ENCODE measurements around the gene MALRD1.

- TF ChIP-seq, protein P1, sequence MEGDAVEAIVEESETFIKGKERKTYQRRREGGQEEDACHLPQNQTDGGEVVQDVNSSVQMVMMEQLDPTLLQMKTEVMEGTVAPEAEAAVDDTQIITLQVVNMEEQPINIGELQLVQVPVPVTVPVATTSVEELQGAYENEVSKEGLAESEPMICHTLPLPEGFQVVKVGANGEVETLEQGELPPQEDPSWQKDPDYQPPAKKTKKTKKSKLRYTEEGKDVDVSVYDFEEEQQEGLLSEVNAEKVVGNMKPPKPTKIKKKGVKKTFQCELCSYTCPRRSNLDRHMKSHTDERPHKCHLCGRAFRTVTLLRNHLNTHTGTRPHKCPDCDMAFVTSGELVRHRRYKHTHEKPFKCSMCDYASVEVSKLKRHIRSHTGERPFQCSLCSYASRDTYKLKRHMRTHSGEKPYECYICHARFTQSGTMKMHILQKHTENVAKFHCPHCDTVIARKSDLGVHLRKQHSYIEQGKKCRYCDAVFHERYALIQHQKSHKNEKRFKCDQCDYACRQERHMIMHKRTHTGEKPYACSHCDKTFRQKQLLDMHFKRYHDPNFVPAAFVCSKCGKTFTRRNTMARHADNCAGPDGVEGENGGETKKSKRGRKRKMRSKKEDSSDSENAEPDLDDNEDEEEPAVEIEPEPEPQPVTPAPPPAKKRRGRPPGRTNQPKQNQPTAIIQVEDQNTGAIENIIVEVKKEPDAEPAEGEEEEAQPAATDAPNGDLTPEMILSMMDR (IDR thresholded peaks at IDR 0.05): no peak
- TF ChIP-seq POLR2AphosphoS5 (IDR thresholded peaks at IDR 0.05): no peak
- no peak for TF ChIP-seq EP300 (IDR thresholded peaks at IDR 0.05)
Observed at GRCh38 chr10:19046679-19047078, 1.9 kb upstream of the MALRD1 start.

Data from sigmoid colon (tissue), 4 donors.